Measurements from ENCODE around the gene ERO1A. TPM values are rescaled to one million over a fixed set of nuclear protein-coding genes. Genes with fewer than 3 reads are reported as not detected.

Gene ERO1A
- total RNA-seq, 2 experiments from 2014 or later, result 187 to 202 TPM

DNA sequence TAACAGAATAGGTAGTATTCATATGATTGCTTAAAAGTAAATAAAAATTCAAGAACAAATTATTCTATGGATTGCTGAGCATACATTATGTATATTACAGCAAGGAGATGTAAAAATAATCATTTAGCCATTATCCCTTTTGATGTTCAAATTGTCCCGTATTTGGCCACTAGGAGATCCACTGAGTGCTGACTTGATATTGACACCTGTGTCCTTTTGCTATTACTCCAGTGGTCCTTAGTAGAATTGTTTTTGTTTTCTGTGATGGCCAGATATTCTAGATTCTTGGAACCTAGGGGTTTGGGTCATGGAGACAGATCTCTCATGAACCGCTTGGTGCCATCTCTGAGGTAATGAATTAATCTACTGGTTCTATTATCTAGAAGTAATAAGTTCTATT, 16.8 kb downstream of the ERO1A start:
- TF ChIP-seq, protein P1, sequence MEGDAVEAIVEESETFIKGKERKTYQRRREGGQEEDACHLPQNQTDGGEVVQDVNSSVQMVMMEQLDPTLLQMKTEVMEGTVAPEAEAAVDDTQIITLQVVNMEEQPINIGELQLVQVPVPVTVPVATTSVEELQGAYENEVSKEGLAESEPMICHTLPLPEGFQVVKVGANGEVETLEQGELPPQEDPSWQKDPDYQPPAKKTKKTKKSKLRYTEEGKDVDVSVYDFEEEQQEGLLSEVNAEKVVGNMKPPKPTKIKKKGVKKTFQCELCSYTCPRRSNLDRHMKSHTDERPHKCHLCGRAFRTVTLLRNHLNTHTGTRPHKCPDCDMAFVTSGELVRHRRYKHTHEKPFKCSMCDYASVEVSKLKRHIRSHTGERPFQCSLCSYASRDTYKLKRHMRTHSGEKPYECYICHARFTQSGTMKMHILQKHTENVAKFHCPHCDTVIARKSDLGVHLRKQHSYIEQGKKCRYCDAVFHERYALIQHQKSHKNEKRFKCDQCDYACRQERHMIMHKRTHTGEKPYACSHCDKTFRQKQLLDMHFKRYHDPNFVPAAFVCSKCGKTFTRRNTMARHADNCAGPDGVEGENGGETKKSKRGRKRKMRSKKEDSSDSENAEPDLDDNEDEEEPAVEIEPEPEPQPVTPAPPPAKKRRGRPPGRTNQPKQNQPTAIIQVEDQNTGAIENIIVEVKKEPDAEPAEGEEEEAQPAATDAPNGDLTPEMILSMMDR (IDR thresholded peaks at IDR 0.05), result peak; percentile 58
- Mint-ChIP-seq H3K27me3 (no peaks in the 10 kb centered on the region), H3K27ac (no peak overlapping the region), H3K9me3 (no peaks in the 10 kb centered on the region), H3K4me1 (ENCODE audit: low read depth) (peaks cover 2% of the 10 kb centered on the region), H3K36me3 (ENCODE audit: low read depth) (peaks cover 39% of the 10 kb centered on the region), H3K4me3 (no peak overlapping the region)
- intact Hi-C loops (cut with micrococcal nuclease), result no loop called here
- ATAC-seq (peak; percentile 27), DNase-seq (no peak)
- ChIA-PET CTCF (interaction anchor here (1.0 kb wide), 1 partner anchor 13 kb away, joined by 4 read pairs; no protein-coding TSS in a partner anchor), POLR2A (no interaction called here)

DNA sequence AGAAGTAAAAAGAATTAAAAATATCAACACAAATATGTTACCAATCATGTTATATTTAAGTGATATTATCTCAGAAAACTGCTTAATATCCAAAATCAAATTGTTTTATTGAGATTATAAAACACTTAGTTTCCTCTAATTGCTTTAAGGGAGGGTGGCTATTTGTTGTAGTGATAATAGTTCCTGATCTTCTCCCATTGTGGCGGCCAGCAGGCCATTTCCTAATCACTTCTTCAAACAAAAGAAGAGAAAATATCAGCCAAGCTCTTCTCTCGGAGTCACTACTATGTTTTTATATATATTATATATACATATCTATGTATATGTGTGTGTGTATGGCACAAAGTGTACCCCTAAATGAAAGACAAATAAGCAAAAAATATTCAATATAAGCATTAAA, 31.5 kb downstream of the ERO1A start:
- CTCF ChIA-PET, result no interaction called here
- no peak overlapping the region for H3K4me3 Mint-ChIP-seq
- POLR2A ChIA-PET, result no interaction called here
- DNase-seq (no peak), ATAC-seq (no peak)
- peaks cover 34% of the 10 kb centered on the region for H3K36me3 Mint-ChIP-seq (ENCODE audit: low read depth)
- H3K9me3 Mint-ChIP-seq, result no peaks in the 10 kb centered on the region
- peaks cover 6% of the 10 kb centered on the region for H3K4me1 Mint-ChIP-seq (ENCODE audit: low read depth)
- H3K27me3 Mint-ChIP-seq, result no peaks in the 10 kb centered on the region
- intact Hi-C loops (cut with micrococcal nuclease), result no loop called here
- no peak overlapping the region for H3K27ac Mint-ChIP-seq
- TF ChIP-seq, protein P1 (IDR thresholded peaks at IDR 0.05), result no peak

DNA sequence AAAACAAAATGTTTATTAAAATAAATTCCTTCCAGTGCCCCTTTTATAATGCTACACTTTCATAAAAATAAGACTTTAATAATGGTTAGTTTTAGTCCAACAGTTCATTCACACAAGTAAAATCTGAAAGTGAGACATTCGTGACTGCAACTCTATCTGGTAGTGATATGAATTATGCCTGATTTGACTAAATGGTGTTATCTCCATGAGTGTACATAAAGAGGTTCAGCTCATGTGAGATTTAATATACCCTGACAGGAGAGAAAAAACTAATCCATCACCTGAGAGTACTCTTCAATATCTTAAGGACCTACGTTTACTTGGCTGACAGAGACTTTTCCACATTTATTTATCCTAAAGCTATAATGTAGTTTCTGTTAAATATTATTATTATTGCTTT, 34.0 kb downstream of the ERO1A start:
- no peak overlapping the region for H3K4me3 Mint-ChIP-seq
- intact Hi-C loops (cut with micrococcal nuclease), result no loop called here
- no peak overlapping the region for H3K27ac Mint-ChIP-seq
- peaks cover 6% of the 10 kb centered on the region for H3K4me1 Mint-ChIP-seq (ENCODE audit: low read depth)
- H3K27me3 Mint-ChIP-seq, result no peaks in the 10 kb centered on the region
- peaks cover 42% of the 10 kb centered on the region for H3K36me3 Mint-ChIP-seq (ENCODE audit: low read depth)
- H3K9me3 Mint-ChIP-seq, result no peaks in the 10 kb centered on the region
- no peak for ATAC-seq
- TF ChIP-seq, protein P1 (IDR thresholded peaks at IDR 0.05), result no peak
- ChIA-PET POLR2A (no interaction called here), CTCF (no interaction called here)
- no peak for DNase-seq

DNA sequence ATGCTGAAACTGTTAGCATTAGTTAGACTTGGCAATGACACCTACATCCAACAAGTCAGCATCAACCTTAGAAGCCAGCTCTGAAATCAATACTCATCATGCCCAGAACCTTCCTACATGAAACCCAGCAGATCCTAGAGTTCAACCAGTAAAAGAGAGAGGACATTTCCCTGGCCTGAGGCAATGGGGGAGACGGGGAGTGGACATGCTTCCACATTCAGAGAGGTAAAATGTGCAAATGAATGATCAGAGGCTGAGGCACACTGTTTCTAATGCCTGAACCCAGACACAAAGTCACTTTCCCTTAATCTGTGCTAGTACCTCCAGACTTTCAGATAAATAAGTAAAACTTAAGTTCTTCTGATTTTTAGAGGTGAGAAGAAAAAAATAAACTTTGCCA, 34.5 kb downstream of the ERO1A start:
- DNase-seq, result no peak
- H3K27ac Mint-ChIP-seq, result no peak overlapping the region
- CTCF ChIA-PET, result no interaction called here
- POLR2A ChIA-PET, result no interaction called here
- H3K4me3 Mint-ChIP-seq, result no peak overlapping the region
- H3K9me3 Mint-ChIP-seq, result no peaks in the 10 kb centered on the region
- H3K36me3 Mint-ChIP-seq (ENCODE audit: low read depth), result peaks cover 40% of the 10 kb centered on the region
- intact Hi-C loops (cut with micrococcal nuclease), result no loop called here
- no peak for ATAC-seq
- no peaks in the 10 kb centered on the region for H3K27me3 Mint-ChIP-seq
- TF ChIP-seq, protein P1 (IDR thresholded peaks at IDR 0.05), result no peak
- H3K4me1 Mint-ChIP-seq (ENCODE audit: low read depth), result peaks cover 6% of the 10 kb centered on the region

DNA sequence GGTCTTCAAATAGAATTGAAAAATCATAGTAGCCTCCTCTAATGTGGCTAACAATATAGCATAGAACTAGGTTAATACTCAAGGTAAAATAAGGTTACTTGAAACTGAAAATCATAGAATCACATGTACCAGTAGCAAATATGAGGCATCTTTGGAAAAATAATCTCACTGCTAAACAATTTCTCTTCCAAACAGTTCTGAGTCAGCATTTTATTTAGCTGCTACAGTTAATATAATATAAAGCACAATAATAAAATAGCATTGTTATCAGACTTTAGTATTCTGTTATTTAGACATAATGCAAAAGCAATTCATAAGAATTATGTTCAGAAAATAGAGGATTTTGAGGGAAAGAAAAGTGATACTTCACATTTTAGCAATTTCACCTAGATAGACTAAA, 35.0 kb downstream of the ERO1A start:
- intact Hi-C loops (cut with micrococcal nuclease), result no loop called here
- Mint-ChIP-seq H3K27me3 (no peaks in the 10 kb centered on the region), H3K9me3 (no peaks in the 10 kb centered on the region), H3K36me3 (ENCODE audit: low read depth) (peaks cover 39% of the 10 kb centered on the region), H3K4me3 (no peak overlapping the region), H3K27ac (no peak overlapping the region), H3K4me1 (ENCODE audit: low read depth) (peaks cover 6% of the 10 kb centered on the region)
- TF ChIP-seq, protein P1 (IDR thresholded peaks at IDR 0.05), result no peak
- CTCF ChIA-PET, result no interaction called here
- POLR2A ChIA-PET, result no interaction called here
- DNase-seq (no peak), ATAC-seq (no peak)

Measured in activated CD8-positive, alpha-beta T cell treated with anti-CD3 and anti-CD28 coated beads for 36 hours (primary cell).